NCI-H187 (cell line): ENCODE data around the gene FARSB.
"Not testable (repeated sequence)": the region's sequence is repeated elsewhere in the genome, so short reads cannot be mapped to it uniquely, and the experiment has no call there.

Experiments used
- DNase-seq, 2 experiments: peaks; one replicate each; lab custom pipeline; 2025; lab: John Stamatoyannopoulos, UW

Gene FARSB

DNA sequence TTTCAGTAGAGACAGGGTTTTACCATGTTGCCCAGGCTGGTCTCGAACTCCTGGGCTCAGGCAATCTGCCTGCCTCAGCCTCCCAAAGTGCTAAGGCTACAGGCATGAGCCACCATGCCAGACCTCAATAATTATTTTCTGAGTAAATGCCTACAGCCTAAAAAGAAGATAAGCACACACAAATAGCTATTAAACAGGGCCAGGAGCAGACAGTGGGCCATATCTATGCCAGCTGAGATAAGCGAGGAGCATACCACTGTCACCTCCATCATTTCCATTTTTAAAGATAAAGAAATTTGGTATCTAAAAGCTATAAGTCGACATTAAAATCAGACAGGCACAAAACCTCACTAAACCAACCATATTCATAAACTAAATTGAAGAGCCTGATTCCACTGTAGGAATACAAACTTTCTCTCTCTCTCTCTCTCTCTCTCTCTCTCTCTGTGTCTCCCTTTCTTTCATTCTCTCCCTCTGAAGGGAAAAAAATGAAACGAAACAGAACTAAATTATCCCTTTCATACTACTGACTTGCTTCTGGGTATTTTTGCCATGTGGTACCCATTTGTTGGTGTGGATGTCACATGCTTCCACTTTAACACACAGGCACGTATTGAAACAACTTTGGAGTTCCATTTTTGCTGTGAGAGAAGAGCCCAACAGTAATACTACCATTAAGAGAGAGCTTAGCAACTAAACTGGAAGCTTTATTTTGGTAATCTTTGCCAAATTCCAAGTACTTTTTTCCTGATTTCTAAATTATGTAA is 51.0 kb downstream of the FARSB start:
- no peak for DNase-seq

DNA sequence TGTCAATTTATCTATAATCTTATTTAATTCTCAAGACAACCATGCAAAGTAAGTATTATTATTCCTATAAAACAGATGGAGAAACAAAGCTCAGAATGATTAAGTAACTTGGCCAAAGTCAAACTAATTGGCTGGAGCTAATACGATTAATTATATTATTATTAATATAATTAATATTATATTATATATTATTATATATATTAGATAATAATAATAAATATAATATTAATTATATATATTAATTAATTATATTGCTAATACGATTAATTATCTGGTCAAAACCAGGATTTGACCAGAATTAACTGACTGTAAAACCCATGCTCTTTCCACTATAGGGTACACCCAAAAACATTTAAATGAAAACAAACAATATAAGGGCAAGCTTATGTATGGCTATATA is 52.4 kb downstream of the FARSB start:
- no peak for DNase-seq

DNA sequence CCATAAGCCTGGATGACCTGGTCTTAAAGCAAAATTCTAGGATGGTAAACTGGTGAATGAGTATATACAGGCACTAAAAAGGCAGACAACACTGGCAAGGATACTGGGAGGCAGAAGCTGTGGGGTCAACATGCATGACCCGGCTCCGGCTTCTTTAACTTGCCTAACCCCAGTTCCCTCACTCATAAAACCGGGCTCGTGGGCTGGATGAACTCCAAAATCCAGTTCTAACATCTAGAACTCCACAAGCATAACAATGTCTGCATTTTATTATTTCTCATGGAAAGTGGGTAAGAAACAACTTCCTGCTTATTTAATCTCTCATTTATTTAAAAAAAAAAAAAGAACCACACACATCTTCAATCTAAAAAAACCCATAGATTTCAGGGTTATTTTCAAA is 57.3 kb downstream of the FARSB start:
- no peak for DNase-seq

DNA sequence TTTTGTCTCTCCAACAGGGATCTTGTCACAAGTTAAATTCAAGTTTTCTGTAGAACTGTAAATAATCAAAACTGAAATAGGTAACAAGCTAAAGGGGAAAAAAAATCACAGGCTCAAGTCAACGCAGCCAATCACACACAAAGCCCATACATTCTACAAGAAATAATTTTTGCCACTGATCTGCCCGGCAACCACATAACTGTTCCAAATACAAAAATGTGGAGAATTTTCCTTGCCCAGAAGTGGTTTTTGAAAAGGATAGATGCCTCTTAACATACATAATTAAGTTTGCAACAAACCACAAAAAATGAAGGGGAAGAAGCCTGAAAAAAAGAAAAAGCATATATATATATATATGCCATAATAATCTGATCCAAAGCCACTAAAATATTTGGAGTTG is 60.3 kb downstream of the FARSB start:
- DNase-seq = no peak

DNA sequence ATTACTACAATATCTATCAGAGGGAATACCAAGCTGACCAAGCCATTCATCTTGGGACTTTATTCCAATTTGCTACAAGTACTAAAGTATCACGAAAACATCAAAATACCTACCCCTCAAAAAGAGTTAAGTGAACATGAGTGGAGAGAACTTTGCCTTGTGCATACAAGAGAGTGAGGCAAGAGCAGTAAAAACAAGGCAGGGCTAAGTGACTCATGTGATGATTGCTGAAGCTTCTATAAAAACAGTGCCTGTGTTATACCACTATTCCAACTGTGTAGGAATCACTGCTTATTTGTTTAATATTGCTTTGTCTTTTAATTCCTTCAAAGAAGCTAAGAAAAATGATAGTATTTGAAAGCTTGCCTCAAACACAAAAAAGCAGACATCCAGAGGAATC is 61.2 kb downstream of the FARSB start:
- DNase-seq = no peak

DNA sequence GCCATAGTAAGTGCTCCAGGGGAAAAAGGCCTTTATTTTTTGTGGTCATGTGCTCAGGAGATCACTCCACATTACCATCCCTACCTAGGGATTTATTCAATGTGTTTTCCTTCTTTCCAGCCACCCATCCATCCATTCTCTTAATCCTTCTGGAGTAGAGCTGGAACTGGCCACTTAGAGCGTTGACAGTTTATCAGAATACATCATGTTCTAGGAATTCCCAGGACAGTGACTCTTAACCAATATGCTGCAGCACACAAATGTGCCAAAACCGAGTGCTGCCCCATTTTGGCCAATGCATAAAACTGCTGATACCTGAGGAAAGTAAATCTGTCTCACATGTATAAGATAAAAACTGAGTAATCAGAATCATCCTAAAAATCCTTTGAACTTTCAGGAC is 63.7 kb downstream of the FARSB start:
- DNase-seq = no peak

DNA sequence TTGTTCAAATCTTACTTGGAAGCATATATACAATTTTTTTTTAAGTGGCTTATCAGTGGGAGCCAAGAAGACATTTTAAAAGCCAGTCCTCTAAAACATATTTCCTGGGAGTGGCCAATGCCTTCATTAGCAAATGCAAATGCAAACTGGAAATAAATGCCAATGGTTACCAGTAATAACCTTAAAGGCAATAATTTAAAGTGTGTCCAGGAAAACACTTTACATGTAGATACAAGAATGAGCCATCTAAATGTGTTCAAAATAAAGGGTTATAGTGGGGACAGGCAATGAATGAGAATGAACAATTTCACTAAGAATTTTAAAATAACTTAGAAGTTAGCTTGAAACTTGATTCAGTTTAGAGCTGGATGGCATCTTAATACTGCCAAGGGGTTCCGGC is 64.2 kb downstream of the FARSB start:
- DNase-seq = no peak

DNA sequence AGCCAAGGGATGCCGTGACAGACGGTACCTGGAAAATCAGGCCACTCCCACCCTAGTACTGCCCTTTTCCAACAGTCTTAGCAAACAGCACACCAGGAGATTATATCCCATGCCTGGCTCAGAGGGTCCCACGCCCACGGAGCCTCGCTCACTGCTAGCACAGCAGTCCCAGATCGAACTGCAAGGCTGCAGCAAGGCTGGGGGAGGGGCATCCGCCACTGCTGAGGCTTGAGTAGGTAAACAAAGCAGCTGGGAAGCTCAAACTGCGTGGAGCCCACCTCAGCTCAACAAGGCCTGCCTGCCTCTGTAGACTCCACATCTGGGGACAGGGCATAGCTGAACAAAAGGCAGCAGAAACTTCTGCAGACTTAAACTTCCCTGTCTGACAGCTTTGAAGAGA is 71.3 kb downstream of the FARSB start:
- DNase-seq = not testable (repeated sequence)

DNA sequence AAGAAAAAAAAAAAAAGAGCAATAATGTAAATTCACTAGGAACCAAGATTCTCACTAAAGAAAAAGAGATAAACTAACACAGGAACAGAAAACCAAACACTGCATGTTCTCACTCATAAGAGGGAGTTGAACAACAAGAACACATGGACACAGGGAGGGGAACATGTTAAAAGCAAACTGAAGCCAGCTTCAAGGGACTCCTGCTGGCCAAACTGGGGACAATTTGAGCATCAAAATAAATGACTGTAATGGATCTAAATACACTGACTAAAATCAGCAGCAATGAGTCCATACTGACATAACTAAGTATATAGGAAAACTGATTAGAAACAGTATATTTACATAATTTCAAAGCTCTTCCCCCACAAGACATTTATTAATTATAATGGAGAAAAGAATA is 73.0 kb downstream of the FARSB start:
- DNase-seq = no peak

DNA sequence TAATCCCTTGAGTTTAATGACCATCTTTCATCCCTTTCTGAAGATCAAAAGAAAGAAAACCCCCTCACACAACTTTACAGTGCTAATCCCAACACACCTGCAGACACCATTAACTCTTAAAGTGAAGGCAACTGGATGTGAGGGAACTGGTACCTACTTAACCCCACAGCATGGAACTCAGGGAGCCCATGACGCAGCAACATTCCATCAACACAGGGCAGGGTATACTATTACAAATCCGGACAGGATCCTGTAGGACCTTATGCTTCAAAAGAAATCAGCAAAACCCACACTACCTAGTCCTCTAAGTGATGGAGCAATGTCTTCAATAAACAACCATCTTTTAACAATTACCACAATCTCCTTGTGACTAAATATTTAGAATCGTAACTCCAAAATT is 78.6 kb downstream of the FARSB start:
- no peak for DNase-seq

DNA sequence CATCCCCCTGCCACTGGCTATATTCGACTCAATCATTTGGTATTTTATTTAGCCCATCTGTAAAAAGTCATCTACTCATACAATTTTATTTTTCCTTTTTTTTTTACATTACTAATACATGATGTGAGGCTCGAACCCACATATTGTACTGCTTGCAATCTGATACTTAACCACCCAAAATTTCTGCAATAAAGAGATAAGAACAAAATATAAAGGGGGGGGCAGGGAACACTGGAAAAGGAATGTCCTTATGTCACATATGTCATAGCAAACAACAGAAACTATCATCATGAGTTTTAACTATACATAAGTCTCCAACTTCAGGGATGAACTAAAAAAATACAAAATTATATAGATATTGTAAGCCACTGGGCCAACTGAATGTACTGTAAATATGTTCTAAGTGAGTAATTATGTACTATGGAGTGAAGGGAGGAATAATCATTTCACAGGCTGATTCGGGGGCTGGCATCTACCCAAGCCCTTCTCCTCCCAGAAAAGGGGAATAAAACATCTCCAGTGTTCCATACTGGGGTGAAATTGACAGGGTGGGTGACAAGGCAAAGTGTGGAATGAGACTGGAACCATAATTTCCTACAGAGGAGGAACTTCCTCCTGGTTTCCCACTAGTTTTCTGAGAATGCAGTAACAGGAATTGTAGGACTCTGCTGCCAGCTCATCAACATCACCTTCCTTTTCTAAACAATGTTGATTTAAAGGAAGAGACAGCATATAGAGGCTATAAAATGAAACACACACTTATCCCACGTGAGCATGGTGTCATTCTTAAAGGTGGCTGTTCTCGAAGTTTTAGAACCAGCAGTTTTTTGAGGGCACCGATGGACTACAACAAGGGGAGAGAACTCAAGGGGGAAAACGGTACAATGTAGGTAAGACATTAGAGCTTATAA is 79.5 kb downstream of the FARSB start:
- DNase-seq = no peak

DNA sequence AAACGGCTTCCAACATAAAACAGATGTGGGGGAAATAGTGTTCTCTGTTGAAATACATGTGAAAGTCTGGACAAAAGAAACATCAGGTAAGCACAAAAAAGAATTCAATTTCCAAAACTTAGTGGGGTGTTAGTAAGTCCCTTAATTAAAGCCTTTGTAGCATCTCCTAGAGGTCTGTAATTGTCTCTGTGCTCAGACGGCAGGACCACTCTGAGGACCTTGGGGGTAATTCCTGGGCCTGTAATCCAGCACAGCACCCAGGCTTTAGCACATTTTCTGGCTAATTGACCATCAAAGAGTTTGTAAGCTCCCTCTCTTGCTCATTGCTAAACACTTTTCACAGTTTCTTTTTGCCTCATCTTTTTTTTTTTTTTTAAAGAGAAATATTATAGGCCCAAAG is 80.3 kb downstream of the FARSB start:
- no peak for DNase-seq

DNA sequence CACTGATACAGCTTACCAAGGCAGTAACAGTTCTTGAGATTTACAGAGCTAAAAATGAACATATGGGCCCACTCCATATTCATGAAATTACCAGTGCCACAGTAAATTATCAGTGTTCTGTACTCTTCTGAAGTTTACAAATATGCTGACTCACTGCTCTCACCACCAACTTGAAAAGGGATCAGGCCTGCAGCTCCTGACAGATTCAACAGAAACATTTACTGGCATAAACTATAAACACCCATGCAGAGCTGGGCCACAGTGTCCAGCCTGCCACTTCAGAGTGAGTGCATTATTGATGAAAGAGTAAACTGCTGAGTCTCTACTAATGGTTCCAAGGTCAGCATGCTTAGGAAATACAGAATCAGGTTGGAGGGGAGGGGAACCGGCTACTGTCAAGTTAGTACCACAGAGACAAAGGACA is 83.1 kb downstream of the FARSB start:
- DNase-seq = no peak

DNA sequence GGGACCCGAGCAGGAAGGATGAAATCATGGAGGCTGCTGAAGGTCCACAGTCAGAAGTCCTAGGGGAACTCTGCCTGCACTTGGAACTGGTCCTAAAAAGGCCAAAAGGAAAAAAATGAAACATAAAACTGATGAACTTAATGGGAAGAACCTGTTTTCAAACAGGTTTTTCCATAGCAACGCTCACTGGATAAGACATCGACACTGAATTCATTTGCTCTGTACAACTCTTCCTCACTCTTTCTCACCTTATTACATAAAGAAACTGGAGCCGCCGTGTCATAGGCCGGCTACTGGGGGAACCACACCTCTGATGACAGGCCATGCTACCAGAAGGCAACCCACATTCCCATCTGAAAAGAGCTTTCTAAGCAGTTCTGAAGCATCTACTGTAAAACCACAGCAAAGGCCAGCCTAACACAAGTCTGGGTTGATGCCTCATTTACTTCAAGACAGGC is 83.6 kb downstream of the FARSB start:
- DNase-seq = no peak

DNA sequence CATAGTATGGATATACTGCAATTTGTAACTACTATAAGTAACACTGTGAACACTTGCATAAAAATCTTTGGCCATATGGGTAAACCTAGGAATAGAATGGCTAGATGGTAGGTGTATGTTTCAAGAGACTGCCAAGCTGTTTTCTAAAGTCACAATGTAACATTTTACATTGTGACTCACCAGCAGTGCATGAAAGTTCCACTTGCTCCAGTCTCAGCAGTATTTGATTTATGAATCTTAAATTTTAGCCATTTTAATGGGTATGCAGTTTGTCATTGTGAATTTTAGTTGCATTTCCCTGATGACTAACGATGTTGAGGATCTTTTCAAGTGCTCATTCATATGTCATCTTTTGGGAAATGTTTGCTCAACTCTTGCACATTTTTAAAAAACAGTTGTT is 86.1 kb downstream of the FARSB start:
- DNase-seq = no peak

DNA sequence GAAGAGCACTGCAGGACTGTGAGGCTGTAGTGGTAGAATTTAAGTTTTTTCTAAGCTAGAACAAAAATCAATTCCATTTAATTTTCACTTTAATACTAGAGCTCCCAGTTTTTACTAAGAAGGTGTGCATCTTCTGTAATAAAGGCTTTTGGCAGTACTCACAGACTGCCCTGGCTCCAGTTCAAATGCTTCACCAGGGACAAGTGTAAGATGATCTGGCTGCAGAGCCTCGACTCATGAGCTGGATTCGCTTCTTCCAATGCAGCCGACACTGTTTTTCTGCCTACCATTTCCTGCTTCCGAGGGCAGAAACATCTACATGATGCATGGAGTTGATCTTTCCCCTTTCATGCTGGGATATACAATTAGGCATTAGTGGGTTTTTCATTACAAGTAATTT is 87.0 kb downstream of the FARSB start:
- DNase-seq = no peak

DNA sequence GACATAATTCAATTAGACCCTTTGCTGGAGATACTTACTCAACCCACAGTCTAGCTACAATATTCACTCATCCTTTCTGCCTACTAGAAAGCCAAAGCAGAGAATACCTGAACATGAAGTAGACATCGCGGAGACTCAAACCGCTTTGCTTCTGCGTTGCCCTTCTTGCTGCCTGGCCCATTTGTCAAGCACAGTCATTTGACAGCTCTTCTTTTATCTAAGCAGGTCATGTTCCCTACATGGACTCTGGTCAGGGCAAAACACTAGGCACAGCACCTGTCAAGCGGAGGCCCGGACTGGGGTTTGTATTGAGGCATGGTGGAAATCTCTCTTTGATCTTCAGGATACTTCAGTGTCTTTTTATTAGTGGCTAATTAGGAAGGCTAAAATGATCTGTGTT is 89.7 kb downstream of the FARSB start:
- DNase-seq = no peak

DNA sequence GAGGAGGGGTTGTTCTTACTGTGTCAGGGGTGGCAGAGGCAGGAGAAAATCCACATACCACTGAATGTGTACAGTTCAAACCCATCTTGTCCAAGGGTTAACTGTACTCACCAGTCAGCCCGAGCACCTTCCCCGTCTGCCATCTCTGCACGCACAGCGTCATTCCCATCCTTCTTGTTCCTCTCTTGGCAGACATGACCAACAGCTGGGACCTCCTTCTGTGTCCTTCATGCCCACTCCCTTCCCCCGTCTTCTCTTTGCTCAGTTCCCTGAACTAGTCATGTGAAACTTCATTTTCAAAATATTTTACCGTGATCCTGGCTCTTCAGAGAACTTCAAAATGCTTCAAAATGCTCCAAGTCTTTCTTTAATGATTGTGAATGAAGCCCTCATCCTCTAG is 92.0 kb downstream of the FARSB start:
- no peak for DNase-seq

DNA sequence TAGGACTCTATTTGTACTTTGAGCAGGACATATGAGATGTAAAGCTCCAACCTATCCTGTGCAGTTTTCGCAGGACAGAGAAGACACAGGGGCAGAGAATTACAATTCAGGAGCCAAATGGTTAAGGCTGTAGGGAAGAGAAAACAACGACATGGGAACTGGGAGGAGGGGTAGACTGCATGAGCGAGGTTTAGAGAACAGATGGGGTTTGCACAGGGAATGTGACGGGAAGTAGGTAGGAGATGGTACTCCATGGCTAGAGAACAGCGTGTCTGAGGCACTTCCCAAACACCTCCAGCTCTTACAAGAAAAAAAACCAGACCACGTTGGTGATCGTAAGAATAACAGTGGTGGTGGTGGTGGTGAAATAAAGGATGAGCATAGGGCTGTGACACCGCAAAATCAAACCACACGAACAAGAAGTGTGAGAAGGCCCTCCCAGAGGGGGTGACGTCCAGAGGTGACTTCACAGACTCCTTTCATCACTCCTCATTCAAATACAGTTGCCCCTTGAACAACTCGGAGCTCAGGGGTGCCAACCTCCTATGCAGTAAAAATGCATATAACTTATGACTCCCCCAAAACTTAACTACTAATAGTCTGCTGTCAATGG is 92.7 kb downstream of the FARSB start:
- DNase-seq = no peak

DNA sequence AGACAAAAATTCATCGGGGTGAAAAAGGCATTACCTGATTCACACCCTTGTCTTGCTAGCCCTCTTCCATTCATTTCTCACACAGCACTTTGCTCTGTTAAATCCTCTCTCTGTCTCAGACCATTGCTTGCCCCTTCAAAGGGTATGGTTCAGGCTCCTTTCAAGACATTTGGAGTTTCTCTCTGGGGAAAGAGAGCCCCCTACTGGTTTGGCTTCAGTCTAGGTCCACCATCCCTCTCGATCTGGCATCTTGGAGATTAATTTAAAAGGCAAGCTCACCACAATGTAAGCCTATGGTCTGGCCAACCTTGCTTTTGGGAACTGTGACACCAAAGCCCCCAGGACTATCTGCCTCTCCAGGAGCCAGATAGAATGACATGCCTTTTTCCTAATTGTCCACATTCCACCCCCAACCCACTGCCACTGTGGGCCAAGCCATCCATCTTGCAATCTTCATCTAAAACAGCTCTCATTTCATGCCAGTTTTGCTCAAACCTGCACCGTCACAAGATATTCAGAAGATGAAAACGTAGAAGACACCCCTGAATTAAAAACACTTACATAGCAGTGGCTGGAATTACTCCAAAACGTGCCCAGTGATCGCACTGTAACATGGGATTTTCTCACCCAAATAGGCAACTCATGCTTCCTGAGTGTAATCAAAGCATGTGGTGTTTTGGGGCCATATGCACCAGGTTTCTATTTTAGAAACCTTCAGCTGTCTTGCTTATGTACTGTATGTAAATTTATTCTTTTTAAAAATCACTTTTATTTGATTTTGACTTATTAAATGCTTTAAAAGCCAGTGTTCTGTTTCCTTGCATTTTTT is 93.9 kb downstream of the FARSB start:
- DNase-seq = peak; percentile 18 to 29

DNA sequence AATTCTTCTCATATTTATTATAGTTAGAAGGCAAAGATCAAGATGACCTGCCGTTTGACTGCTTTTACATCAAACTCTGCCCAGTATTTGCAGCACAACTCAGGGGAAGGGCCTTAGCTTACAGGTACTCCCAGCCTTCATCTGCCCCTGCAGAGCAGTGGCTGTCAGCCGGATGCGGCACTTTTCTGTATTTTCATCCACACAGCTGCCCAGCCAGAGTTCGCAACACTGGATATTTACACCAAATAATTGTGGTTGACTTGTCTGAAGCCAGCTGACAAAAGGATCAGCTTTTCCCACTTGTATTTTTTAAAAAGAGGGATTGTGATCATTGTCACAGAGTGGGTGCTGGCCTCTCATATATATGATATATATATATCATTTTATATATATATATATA is 94.7 kb downstream of the FARSB start:
- DNase-seq = no peak

DNA sequence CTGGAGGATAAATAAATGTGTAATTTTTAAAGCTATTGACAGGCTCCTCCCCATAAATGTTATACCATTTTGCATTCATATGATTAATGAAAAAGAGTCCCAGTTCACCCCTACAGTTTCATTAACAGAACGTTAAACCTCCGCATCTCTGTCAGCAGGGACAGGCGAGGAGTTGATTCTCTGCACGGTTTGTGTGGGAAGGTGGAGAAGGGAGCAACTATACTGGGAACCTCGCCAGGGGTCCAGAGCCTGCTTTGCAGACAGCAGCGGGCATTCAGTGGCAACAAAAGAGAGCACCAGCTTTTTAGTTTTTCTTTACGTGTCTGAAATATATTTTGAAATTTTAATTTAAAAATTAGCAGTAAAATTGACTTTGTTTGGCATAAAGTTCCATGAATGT is 101.4 kb downstream of the FARSB start:
- no peak for DNase-seq
